ENCODE results near the gene ARPP21. TPM values are rescaled to one million over a fixed set of nuclear protein-coding genes. Genes with fewer than 3 reads are reported as not detected.
"Not testable (repeated sequence)": the region's sequence is repeated elsewhere in the genome, so short reads cannot be mapped to it uniquely, and the experiment has no call there.

ARPP21 gene
- polyA plus RNA-seq, 1 donor: 2.7 TPM

GRCh38 chr3:35620238-35620637 lies 19.1 kb upstream of the ARPP21 start:
- WGBS (ENCODE audit: insufficient coverage, low lambda C conversion rate): no CpG with 5 or more reads among the region's 2 CpGs
- not testable (repeated sequence) for H3K27ac ChIP-seq (ENCODE audit: low read length); DNase-seq; H3K4me1 ChIP-seq (ENCODE audit: control insufficient read depth, insufficient read depth, low read length); H3K27me3 ChIP-seq (ENCODE audit: control insufficient read depth, insufficient read depth, low read length); H3K9me3 ChIP-seq (ENCODE audit: control insufficient read depth, low read depth, low read length); H3K36me3 ChIP-seq (ENCODE audit: control insufficient read depth, insufficient read depth, low read length); H3K4me3 ChIP-seq (ENCODE audit: low read length)

DNA sequence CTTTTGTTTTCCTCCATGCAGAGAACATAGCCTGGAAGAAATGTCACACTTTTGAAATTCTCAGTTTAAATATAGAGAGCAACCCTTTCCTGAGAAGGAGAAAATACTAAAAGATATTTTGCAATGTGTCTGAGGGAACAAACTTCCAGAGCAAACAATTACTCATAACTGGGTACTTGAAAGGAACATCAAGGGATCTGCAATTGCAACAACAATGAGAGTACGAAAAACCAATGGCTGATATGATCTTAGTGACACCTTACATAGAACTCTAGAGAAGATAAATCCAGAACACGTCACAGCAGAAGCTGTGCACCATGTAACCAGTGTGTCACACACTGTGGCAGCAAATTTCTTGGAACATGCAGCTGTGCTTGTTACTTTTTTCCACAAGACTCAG lies 14.6 kb upstream of the ARPP21 start:
- DNase-seq: no peak
- no peaks in the 10 kb centered on the region for H3K9me3 ChIP-seq (ENCODE audit: control insufficient read depth, low read depth, low read length)
- no peaks in the 10 kb centered on the region for H3K27me3 ChIP-seq (ENCODE audit: control insufficient read depth, insufficient read depth, low read length)
- H3K27ac ChIP-seq (ENCODE audit: low read length): no peak overlapping the region
- no peak overlapping the region for H3K4me3 ChIP-seq (ENCODE audit: low read length)
- no peaks in the 10 kb centered on the region for H3K4me1 ChIP-seq (ENCODE audit: control insufficient read depth, insufficient read depth, low read length)
- WGBS (ENCODE audit: insufficient coverage, low lambda C conversion rate): no CpG with 5 or more reads among the region's 2 CpGs
- no peaks in the 10 kb centered on the region for H3K36me3 ChIP-seq (ENCODE audit: control insufficient read depth, insufficient read depth, low read length)

DNA sequence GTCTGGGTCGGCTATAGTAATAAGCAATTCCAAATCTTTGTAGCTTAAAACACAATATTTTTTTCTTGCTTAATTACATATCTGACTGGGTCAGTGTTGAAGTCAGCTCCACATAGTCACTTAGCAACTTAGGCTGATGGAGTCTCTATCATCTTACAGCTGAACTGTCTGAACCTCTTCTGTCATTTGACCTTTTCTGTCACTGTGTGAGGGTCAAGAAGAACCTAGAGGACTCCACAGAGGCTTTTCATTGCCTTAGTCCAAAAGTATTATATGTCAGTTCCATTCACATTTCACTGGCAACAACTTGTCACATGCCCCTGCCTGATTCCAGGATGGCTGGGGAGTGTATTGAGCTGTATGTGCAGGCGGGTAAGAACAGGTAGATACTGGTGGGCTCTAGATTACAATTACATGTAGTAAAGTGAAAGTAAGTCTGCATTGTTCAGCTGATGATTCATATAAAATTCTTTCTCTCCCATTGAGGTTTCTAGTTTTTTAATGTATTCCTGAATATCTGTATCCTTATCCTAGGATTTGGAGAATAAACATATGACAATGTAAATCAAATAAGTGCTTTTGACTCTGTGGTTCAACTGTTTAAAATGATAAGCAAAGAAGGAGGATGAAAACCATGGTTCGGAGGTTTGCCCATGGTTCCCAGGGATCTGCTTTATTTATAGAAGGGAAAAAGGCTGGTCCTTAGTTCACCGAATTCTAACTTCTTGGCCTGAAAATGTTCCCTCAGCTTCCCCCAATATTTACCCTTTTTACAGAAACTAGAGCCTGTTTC lies 5.8 kb upstream of the ARPP21 start:
- Histone ChIP-seq H3K36me3 (ENCODE audit: control insufficient read depth, insufficient read depth, low read length) (no peaks in the 10 kb centered on the region), H3K27me3 (ENCODE audit: control insufficient read depth, insufficient read depth, low read length) (peaks cover 14% of the 10 kb centered on the region), H3K27ac (ENCODE audit: low read length) (no peak overlapping the region), H3K4me3 (ENCODE audit: low read length) (no peak overlapping the region), H3K4me1 (ENCODE audit: control insufficient read depth, insufficient read depth, low read length) (no peaks in the 10 kb centered on the region), H3K9me3 (ENCODE audit: control insufficient read depth, low read depth, low read length) (no peaks in the 10 kb centered on the region)
- DNase-seq: no peak
- WGBS (ENCODE audit: insufficient coverage, low lambda C conversion rate): no CpG with 5 or more reads among the region's 4 CpGs

DNA sequence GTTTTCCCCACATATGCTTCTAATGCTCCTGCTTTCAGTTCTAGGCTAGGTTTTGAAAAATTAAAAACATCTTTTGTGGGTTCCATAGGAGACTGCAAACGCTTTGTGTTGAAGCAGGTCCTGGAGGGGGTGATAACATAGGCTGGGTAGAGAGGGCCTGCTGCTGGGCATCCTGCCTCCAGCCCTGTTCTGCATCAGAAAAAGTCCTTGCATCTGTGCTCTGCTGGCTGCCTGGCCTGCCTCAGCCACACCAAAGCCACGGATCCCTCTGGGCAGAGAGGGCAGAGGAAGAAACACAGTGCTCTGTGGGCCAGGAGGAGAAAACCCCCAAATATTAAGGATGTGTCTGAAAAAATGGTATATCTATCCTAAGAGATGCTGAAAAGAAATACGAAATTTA lies 3.9 kb upstream of the ARPP21 start:
- H3K9me3 ChIP-seq (ENCODE audit: control insufficient read depth, low read depth, low read length): peaks cover 4% of the 10 kb centered on the region
- H3K27ac ChIP-seq (ENCODE audit: low read length): no peak overlapping the region
- no peaks in the 10 kb centered on the region for H3K36me3 ChIP-seq (ENCODE audit: control insufficient read depth, insufficient read depth, low read length)
- no peak for DNase-seq
- H3K4me1 ChIP-seq (ENCODE audit: control insufficient read depth, insufficient read depth, low read length): no peaks in the 10 kb centered on the region
- H3K4me3 ChIP-seq (ENCODE audit: low read length): no peak overlapping the region
- peaks cover 32% of the 10 kb centered on the region for H3K27me3 ChIP-seq (ENCODE audit: control insufficient read depth, insufficient read depth, low read length)
- WGBS (ENCODE audit: insufficient coverage, low lambda C conversion rate): no CpG with 5 or more reads among the region's 3 CpGs

- no peak overlapping the region for H3K27ac ChIP-seq (ENCODE audit: low read length)
- peaks cover 39% of the 10 kb centered on the region for H3K27me3 ChIP-seq (ENCODE audit: control insufficient read depth, insufficient read depth, low read length)
- no peaks in the 10 kb centered on the region for H3K36me3 ChIP-seq (ENCODE audit: control insufficient read depth, insufficient read depth, low read length)
- H3K9me3 ChIP-seq (ENCODE audit: control insufficient read depth, low read depth, low read length): peaks cover 4% of the 10 kb centered on the region
- WGBS (ENCODE audit: insufficient coverage, low lambda C conversion rate): 100% methylated on average over 3 of the region's 4 CpGs
- no peak overlapping the region for H3K4me3 ChIP-seq (ENCODE audit: low read length)
- H3K4me1 ChIP-seq (ENCODE audit: control insufficient read depth, insufficient read depth, low read length): no peaks in the 10 kb centered on the region
- DNase-seq: no peak
Observed at GRCh38 chr3:35635926-35636683, 3.2 kb upstream of the ARPP21 start.

GRCh38 chr3:35638251-35638979 lies 910 bp upstream of the ARPP21 start:
- WGBS (ENCODE audit: insufficient coverage, low lambda C conversion rate): 100% methylated on average over 3 of the region's 15 CpGs
- Histone ChIP-seq H3K27ac (ENCODE audit: low read length) (no peak overlapping the region), H3K27me3 (ENCODE audit: control insufficient read depth, insufficient read depth, low read length) (peaks cover 44% of the 10 kb centered on the region), H3K4me3 (ENCODE audit: low read length) (no peak overlapping the region), H3K4me1 (ENCODE audit: control insufficient read depth, insufficient read depth, low read length) (no peaks in the 10 kb centered on the region), H3K36me3 (ENCODE audit: control insufficient read depth, insufficient read depth, low read length) (no peaks in the 10 kb centered on the region), H3K9me3 (ENCODE audit: control insufficient read depth, low read depth, low read length) (peaks cover 4% of the 10 kb centered on the region)
- no peak for DNase-seq

GRCh38 chr3:35638980-35639253 lies 408 bp upstream of the ARPP21 start:
- H3K4me3 ChIP-seq (ENCODE audit: low read length): no peak overlapping the region
- no CpG with 5 or more reads among the region's 21 CpGs for WGBS (ENCODE audit: insufficient coverage, low lambda C conversion rate)
- H3K27me3 ChIP-seq (ENCODE audit: control insufficient read depth, insufficient read depth, low read length): peaks cover 44% of the 10 kb centered on the region
- H3K4me1 ChIP-seq (ENCODE audit: control insufficient read depth, insufficient read depth, low read length): no peaks in the 10 kb centered on the region
- H3K27ac ChIP-seq (ENCODE audit: low read length): no peak overlapping the region
- H3K9me3 ChIP-seq (ENCODE audit: control insufficient read depth, low read depth, low read length): peaks cover 4% of the 10 kb centered on the region
- H3K36me3 ChIP-seq (ENCODE audit: control insufficient read depth, insufficient read depth, low read length): no peaks in the 10 kb centered on the region
- no peak for DNase-seq

DNA sequence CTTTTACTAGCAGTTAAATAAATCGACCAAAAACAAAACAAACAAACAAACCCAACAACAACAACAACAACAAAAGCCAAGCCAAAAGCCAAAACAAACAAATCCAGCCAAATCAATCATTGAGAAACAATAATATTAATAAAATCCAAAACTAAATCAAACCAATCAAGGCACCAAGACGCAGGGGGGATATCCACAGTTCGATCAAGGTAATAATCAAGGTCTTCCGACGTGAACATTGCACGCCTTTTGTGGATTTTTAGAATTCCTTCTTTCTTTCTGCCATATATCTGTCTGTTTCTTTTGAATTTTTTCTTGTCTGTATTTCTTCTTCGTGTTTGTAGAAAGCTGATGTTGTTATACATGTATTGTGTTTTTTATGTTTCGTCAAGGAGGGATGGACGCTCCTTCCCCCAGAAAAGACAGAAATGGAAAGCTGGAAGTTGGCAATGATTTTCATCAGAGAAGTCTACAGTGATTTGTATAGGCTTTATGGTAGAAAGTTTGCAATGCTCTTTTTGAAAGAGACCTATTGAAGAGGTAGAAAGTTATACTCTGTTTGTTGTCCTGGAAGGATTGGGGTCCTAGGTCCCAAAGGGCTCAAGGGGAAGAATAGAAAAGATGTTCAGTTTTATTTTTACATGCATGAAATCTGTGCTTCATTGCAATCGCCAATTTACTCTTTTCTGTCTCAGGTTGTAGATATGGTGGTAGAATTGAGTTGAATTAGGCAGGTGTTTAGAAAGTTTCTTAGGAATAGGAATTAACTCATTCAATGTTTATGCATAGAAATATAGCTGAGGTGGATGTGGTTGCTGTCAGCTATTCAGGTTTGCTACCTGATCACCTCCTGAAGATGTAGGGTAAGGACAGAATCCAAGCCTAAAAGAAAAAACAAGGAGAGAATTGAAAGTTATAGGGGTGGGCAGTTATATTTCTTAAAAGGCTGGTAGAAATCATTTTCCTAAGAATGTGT lies 1.2 kb downstream of the ARPP21 start:
- peak overlapping the region; percentile 38 for H3K4me3 ChIP-seq (ENCODE audit: low read length)
- no peaks in the 10 kb centered on the region for H3K4me1 ChIP-seq (ENCODE audit: control insufficient read depth, insufficient read depth, low read length)
- H3K27me3 ChIP-seq (ENCODE audit: control insufficient read depth, insufficient read depth, low read length): peaks cover 44% of the 10 kb centered on the region
- no peak overlapping the region for H3K27ac ChIP-seq (ENCODE audit: low read length)
- WGBS (ENCODE audit: insufficient coverage, low lambda C conversion rate): 63% methylated on average over 8 of the region's 10 CpGs
- no peaks in the 10 kb centered on the region for H3K36me3 ChIP-seq (ENCODE audit: control insufficient read depth, insufficient read depth, low read length)
- no peak for DNase-seq
- peaks cover 4% of the 10 kb centered on the region for H3K9me3 ChIP-seq (ENCODE audit: control insufficient read depth, low read depth, low read length)

DNA sequence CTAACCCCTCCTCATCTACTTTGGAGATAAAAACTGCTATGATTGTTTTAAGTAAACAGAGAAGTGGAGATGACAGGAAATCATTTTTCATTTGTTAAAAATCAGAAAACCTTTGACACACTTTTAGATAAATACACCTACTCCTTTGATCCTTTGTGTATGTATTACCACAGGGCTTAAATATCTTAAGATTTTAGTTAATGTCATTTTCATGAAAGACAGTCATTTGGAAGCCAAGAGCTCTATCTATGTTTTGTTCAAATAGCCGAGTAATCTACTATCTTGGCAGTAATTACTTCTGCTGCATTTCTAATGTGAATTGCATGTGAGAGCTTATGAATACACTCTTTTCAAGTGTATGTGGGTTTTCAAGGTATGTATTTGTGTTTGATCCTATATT lies 2.0 kb downstream of the ARPP21 start:
- DNase-seq: no peak
- no peak overlapping the region for H3K27ac ChIP-seq (ENCODE audit: low read length)
- no peaks in the 10 kb centered on the region for H3K36me3 ChIP-seq (ENCODE audit: control insufficient read depth, insufficient read depth, low read length)
- no peaks in the 10 kb centered on the region for H3K4me1 ChIP-seq (ENCODE audit: control insufficient read depth, insufficient read depth, low read length)
- H3K9me3 ChIP-seq (ENCODE audit: control insufficient read depth, low read depth, low read length): peaks cover 4% of the 10 kb centered on the region
- WGBS (ENCODE audit: insufficient coverage, low lambda C conversion rate): no CpG with 5 or more reads among the region's 1 CpG
- H3K27me3 ChIP-seq (ENCODE audit: control insufficient read depth, insufficient read depth, low read length): peaks cover 43% of the 10 kb centered on the region
- no peak overlapping the region for H3K4me3 ChIP-seq (ENCODE audit: low read length)
